Endothelial cell of hepatic sinusoid (primary cell): ENCODE measurements around the gene HTR2A.

Experiments
- in situ Hi-C: cut with HindIII; loops from 2 replicates; pipeline ENCODE4 v1.10.0; 2017; ENCODE audit warnings: low sequenced_read_pairs

The HTR2A gene

GRCh38 chr13:46874006-46874405 lies 22.8 kb downstream of the HTR2A start:
- in situ Hi-C loops = no loop called here

GRCh38 chr13:46871557-46871956 lies 25.3 kb downstream of the HTR2A start:
- in situ Hi-C loops = no loop called here

- in situ Hi-C loops = no loop called here
These were observed 28.8 kb downstream of the HTR2A start for GRCh38 chr13:46868091-46868490.

- in situ Hi-C loops = no loop called here
These were observed 30.7 kb downstream of the HTR2A start for GRCh38 chr13:46866150-46866549.

GRCh38 chr13:46864941-46865340 lies 31.9 kb downstream of the HTR2A start:
- in situ Hi-C loops = no loop called here

GRCh38 chr13:46861959-46862358 lies 34.9 kb downstream of the HTR2A start:
- in situ Hi-C loops = no loop called here

GRCh38 chr13:46860722-46861121 lies 36.1 kb downstream of the HTR2A start:
- in situ Hi-C loops = no loop called here

GRCh38 chr13:46858776-46859175 lies 38.1 kb downstream of the HTR2A start:
- in situ Hi-C loops = loop anchor here (5.0 kb wide), 1 partner anchor 34 kb away; no protein-coding TSS in a partner anchor

GRCh38 chr13:46858163-46858562 lies 38.7 kb downstream of the HTR2A start:
- in situ Hi-C loops = loop anchor here (5.0 kb wide), 1 partner anchor 34 kb away; no protein-coding TSS in a partner anchor

GRCh38 chr13:46855664-46856063 lies 41.2 kb downstream of the HTR2A start:
- in situ Hi-C loops = loop anchor here (5.0 kb wide), 1 partner anchor 37 kb away; no protein-coding TSS in a partner anchor

- in situ Hi-C loops = loop anchor here (5.0 kb wide), 1 partner anchor 37 kb away; no protein-coding TSS in a partner anchor
These were observed 41.7 kb downstream of the HTR2A start for GRCh38 chr13:46855166-46855565.

- in situ Hi-C loops = no loop called here
These were observed 44.7 kb downstream of the HTR2A start for GRCh38 chr13:46852168-46852567.

- in situ Hi-C loops = no loop called here
These were observed 46.6 kb downstream of the HTR2A start for GRCh38 chr13:46850214-46850613.

GRCh38 chr13:46846726-46847125 lies 50.1 kb downstream of the HTR2A start:
- in situ Hi-C loops = no loop called here

GRCh38 chr13:46845146-46845545 lies 51.7 kb downstream of the HTR2A start:
- in situ Hi-C loops = no loop called here

- in situ Hi-C loops = no loop called here
These were observed 52.4 kb downstream of the HTR2A start for GRCh38 chr13:46844431-46844830.

GRCh38 chr13:46839399-46839798 lies 57.5 kb downstream of the HTR2A start:
- in situ Hi-C loops = no loop called here

- in situ Hi-C loops = no loop called here
These were observed 62.2 kb downstream of the HTR2A start for GRCh38 chr13:46834657-46835056.

- in situ Hi-C loops = no loop called here
These were observed 65.2 kb downstream of the HTR2A start for GRCh38 chr13:46831588-46832194.

GRCh38 chr13:46830405-46831005 lies 66.3 kb downstream of the HTR2A start:
- in situ Hi-C loops = no loop called here

GRCh38 chr13:46822551-46822950 lies 74.3 kb downstream of the HTR2A start:
- in situ Hi-C loops = no loop called here

- in situ Hi-C loops = no loop called here
These were observed 78.9 kb downstream of the HTR2A start for GRCh38 chr13:46817838-46818476.
